ENCODE data around the gene NDUFAF5. TPM values are rescaled to one million over a fixed set of nuclear protein-coding genes. Genes with fewer than 3 reads are reported as not detected.
"Not testable (repeated sequence)": the region's sequence is repeated elsewhere in the genome, so short reads cannot be mapped to it uniquely, and the experiment has no call there.

The NDUFAF5 gene, protein sequence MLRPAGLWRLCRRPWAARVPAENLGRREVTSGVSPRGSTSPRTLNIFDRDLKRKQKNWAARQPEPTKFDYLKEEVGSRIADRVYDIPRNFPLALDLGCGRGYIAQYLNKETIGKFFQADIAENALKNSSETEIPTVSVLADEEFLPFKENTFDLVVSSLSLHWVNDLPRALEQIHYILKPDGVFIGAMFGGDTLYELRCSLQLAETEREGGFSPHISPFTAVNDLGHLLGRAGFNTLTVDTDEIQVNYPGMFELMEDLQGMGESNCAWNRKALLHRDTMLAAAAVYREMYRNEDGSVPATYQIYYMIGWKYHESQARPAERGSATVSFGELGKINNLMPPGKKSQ
- 10 to 100 TPM; 11.2 to 32.1 (median 21.2) TPM for total RNA-seq

DNA sequence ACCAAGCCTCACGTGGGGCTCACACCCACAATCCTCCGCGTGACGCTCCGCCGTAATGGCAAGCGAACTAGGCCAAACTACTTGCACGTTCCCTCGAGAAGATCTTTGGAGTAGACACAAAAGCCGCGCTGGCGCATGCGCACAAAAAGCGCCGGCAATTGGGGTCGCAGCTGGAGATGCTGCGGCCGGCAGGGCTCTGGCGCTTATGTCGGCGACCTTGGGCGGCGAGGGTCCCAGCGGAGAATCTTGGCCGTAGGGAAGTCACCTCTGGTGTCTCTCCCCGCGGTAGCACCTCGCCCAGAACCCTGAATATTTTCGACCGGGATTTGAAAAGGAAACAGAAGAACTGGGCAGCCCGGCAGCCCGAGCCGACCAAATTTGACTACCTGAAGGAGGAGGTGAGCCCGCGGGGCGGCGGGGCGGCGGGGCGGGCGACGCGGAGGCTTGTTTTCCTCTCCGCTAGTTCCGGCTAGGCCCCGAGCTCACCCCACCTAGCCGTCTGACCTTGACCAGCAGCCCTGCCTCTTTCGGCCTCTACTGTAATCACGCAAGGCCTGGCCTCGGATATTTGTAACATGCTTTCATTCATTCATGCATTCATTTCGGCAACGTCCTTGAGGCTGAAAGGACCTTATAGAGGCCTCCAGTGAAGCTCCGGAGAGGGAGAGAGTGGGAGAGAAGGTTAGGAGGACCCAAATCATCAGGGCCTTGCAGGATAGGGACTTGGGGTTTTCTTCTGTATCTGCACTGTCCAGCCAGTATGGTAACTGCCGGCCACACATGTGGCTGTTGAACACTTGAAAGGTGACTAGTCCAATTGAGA lies at the start of gene NDUFAF5, which contains the start of gene ESF1:
TSS of gene NDUFAF5 (plus strand) at position 136 of the 823 bp plus-strand sequence. CDS start at position 177, 41 bp downstream.
TSS of gene ESF1 (minus strand) at position 27 of the 823 bp plus-strand sequence. CDS start 1,779 bp downstream, outside the sequence.
- Histone ChIP-seq H3K27ac (peak within 1 kb of the TSS; percentile 87 to 91 (median 90)), H3K36me3 (peaks cover 0 to 35% (median 0%) of the 10 kb centered on the region in 3 donors), H3K4me3 (peak within 1 kb of the TSS; percentile 75 to 98 (median 88)), H3K27me3 (no peaks in the 10 kb centered on the region), H3K4me1 (peaks cover 0 to 55% (median 24%) of the 10 kb centered on the region in 4 donors), H3K9me3 (no peaks in the 10 kb centered on the region)
- TF ChIP-seq, protein P1, sequence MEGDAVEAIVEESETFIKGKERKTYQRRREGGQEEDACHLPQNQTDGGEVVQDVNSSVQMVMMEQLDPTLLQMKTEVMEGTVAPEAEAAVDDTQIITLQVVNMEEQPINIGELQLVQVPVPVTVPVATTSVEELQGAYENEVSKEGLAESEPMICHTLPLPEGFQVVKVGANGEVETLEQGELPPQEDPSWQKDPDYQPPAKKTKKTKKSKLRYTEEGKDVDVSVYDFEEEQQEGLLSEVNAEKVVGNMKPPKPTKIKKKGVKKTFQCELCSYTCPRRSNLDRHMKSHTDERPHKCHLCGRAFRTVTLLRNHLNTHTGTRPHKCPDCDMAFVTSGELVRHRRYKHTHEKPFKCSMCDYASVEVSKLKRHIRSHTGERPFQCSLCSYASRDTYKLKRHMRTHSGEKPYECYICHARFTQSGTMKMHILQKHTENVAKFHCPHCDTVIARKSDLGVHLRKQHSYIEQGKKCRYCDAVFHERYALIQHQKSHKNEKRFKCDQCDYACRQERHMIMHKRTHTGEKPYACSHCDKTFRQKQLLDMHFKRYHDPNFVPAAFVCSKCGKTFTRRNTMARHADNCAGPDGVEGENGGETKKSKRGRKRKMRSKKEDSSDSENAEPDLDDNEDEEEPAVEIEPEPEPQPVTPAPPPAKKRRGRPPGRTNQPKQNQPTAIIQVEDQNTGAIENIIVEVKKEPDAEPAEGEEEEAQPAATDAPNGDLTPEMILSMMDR (IDR thresholded peaks at IDR 0.05): peak in 1 of 5 experiments; percentile 40
- TF ChIP-seq POLR2A (IDR thresholded peaks at IDR 0.05) (peak in 1 of 2 donors; percentile 32), EP300 (IDR thresholded peaks at IDR 0.05) (peak; percentile 55 to 97)
- DNase-seq (ENCODE audit: low spot score in 2 of 2): peak; percentile 88 to 96
- WGBS, 2 donors: 0 to 1% methylated on average over 41 to 46 of the region's 54 CpGs

DNA sequence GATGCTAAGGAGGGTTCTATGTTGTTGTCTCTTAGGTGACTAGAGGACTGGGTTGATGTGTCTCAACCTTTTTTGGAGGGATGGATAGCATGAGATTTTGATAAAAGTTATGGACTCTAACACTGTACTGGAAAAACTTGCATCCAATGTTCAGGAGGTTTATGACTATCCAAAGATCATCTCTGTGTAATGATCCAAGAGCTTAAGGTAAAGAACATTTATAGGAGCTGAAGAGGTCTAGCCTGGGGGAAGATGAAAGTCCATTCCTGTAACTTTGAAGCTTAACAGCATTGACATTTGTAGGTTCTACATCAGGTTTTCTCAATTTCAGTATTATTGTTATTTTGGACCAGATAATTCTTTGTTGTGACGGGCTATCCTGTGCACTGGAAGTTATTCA lies 49.0 kb upstream of the NDUFAF5 start:
- H3K4me3 ChIP-seq: no peak overlapping the region

DNA sequence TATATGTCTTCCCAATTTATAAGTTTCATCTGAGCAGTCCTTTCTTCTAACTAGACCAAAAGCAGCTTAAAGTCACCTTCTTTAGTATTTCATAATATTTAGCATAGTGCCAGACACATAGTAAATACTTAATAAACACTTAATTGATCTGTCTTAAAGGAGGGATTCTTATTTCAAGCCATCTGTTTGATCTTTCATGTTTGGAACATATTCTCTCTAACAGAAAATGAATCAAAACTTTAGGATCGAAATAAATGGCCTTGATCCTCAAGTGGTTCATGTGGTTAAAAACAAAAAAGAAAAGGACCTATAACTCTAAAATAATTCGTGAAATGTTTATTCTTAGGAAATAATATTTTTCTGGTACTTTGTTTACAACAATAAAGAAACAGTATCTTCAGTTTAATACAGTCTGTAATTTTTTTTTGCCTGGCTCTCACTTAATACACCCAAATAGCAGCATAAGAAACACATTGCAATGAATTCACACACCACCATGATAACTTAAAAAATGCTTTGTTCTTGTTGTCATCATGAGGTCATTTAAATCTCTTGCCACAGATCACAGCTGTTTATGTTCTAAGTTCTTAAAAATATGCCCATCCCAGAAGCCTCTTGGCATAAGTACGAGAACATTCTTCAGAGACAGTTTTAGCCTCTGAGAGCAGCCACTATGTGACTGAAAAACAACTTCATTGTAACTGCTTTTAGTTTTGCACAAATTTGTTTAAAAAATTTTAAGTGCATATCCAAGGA lies 48.2 kb upstream of the NDUFAF5 start:
- peak overlapping the region; percentile 28 to 85 (median 62) for H3K27ac ChIP-seq
- H3K9me3 ChIP-seq: peaks cover 0 to 18% (median 2%) of the 10 kb centered on the region in 4 donors
- peaks cover 0 to 27% (median 10%) of the 10 kb centered on the region in 4 donors for H3K4me1 ChIP-seq
- TF ChIP-seq, protein P1 (IDR thresholded peaks at IDR 0.05): no peak
- no peak for TF ChIP-seq POLR2A (IDR thresholded peaks at IDR 0.05)
- TF ChIP-seq EP300 (IDR thresholded peaks at IDR 0.05): peak; percentile 83 to 85
- H3K36me3 ChIP-seq: peaks cover 3 to 39% (median 6%) of the 10 kb centered on the region in 3 donors
- DNase-seq (ENCODE audit: low spot score in 2 of 2): peak in 1 of 2 donors; percentile 30
- H3K27me3 ChIP-seq: no peaks in the 10 kb centered on the region
- 30 to 41% methylated on average over 3 of the region's 3 CpGs for WGBS, 2 donors
- H3K4me3 ChIP-seq: no peak overlapping the region

More for the DNA sequence above, 49.0 kb upstream of the NDUFAF5 start:
- WGBS, 2 donors: 85 to 89% methylated on average over 1 of the region's 1 CpG
- Histone ChIP-seq H3K27ac (peak overlapping the region; percentile 22 to 85 (median 56)), H3K4me1 (peaks cover 0 to 27% (median 10%) of the 10 kb centered on the region in 4 donors), H3K9me3 (peaks cover 0 to 12% (median 2%) of the 10 kb centered on the region in 4 donors), H3K36me3 (peaks cover 3 to 39% (median 6%) of the 10 kb centered on the region in 3 donors), H3K27me3 (no peaks in the 10 kb centered on the region)
- DNase-seq (ENCODE audit: low spot score in 2 of 2): no peak
- TF ChIP-seq EP300 (IDR thresholded peaks at IDR 0.05) (no peak), POLR2A (IDR thresholded peaks at IDR 0.05) (no peak)
- TF ChIP-seq, protein P1 (IDR thresholded peaks at IDR 0.05): no peak

DNA sequence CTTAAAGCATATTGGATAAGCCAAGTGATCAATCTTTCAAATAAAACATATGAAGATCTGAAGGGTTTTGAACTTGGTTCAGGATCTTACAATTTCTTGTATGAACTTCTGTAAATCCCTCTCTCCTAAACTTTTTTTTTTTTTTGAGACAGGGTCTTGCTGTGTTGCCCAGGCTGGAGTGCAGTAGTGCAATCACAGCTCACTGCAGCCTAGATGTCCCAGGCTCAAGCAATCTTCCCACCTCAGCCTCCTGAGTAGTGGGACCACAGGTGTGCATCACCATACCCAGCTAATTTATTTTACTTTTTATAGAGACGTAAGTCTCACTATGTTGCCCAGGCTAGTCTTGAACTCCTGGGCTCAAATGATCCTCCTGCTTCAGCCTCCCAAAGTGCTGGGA lies 46.6 kb upstream of the NDUFAF5 start:
- not testable (repeated sequence) for DNase-seq (ENCODE audit: low spot score in 2 of 2); H3K4me3 ChIP-seq; H3K27me3 ChIP-seq
- Histone ChIP-seq H3K4me1 (peaks cover 0 to 27% (median 10%) of the 10 kb centered on the region in 4 donors), H3K9me3 (peaks cover 0 to 24% (median 2%) of the 10 kb centered on the region in 4 donors), H3K27ac (peak overlapping the region; percentile 39 to 85 (median 77)), H3K36me3 (peaks cover under 1 to 39% (median 1%) of the 10 kb centered on the region in 3 donors)
- WGBS, 2 donors: 96 to 100% methylated on average over 1 of the region's 1 CpG

All from tibial nerve (tissue), 4 donors.